ENCODE data around the gene TLK2. TPM values are rescaled to one million over a fixed set of nuclear protein-coding genes. Genes with fewer than 3 reads are reported as not detected.

TLK2 gene
- polyA plus RNA-seq, 1 donor from 2014 or later, result 63.9 TPM

GRCh38 chr17:62596662-62597061 lies 118.0 kb downstream of the TLK2 start:
- Histone ChIP-seq H3K9ac (ENCODE audit: low read length) (no peak overlapping the region), H3K27ac (ENCODE audit: low read length) (no peak overlapping the region), H3K4me3 (ENCODE audit: low read length) (no peak overlapping the region), H3F3A (ENCODE audit: insufficient read depth, low read length, poor library complexity, severe bottlenecking) (no peaks in the 10 kb centered on the region), H3K79me2 (replicated peaks; ENCODE audit: insufficient read depth, low read length) (no peaks in the 10 kb centered on the region), H3K4me2 (ENCODE audit: low read length) (no peak overlapping the region), H3K9me3 (ENCODE audit: low read length) (peaks cover 16% of the 10 kb centered on the region), H4K20me1 (ENCODE audit: insufficient read depth) (no peaks in the 10 kb centered on the region), H2AFZ (ENCODE audit: low read depth, low read length) (no peak overlapping the region), H3K36me3 (ENCODE audit: insufficient read depth, low read length) (peaks cover 20% of the 10 kb centered on the region), H3K9me2 (ENCODE audit: insufficient read depth, low read length) (no peaks in the 10 kb centered on the region), H3K27me3 (ENCODE audit: insufficient read depth, low read depth, low read length) (no peaks in the 10 kb centered on the region)
- TF ChIP-seq MXI1 (conservative IDR thresholded peaks at IDR 0.05; ENCODE audit: poor library complexity, severe bottlenecking) (no peak), EZH2 (IDR thresholded peaks at IDR 0.05; ENCODE audit: borderline replicate concordance, insufficient read depth, low read length, poor library complexity, severe bottlenecking) (no peak), SMC3 (conservative IDR thresholded peaks at IDR 0.05; ENCODE audit: poor library complexity) (no peak), EP300 (conservative IDR thresholded peaks at IDR 0.05; ENCODE audit: poor library complexity, severe bottlenecking) (no peak), REST (IDR thresholded peaks at IDR 0.05; ENCODE audit: borderline replicate concordance) (no peak), RAD21 (conservative IDR thresholded peaks at IDR 0.05) (no peak), POLR2AphosphoS5 (IDR thresholded peaks at IDR 0.05) (no peak), TAF1 (IDR thresholded peaks at IDR 0.05; ENCODE audit: low read depth) (no peak)
- TF ChIP-seq, protein P1, sequence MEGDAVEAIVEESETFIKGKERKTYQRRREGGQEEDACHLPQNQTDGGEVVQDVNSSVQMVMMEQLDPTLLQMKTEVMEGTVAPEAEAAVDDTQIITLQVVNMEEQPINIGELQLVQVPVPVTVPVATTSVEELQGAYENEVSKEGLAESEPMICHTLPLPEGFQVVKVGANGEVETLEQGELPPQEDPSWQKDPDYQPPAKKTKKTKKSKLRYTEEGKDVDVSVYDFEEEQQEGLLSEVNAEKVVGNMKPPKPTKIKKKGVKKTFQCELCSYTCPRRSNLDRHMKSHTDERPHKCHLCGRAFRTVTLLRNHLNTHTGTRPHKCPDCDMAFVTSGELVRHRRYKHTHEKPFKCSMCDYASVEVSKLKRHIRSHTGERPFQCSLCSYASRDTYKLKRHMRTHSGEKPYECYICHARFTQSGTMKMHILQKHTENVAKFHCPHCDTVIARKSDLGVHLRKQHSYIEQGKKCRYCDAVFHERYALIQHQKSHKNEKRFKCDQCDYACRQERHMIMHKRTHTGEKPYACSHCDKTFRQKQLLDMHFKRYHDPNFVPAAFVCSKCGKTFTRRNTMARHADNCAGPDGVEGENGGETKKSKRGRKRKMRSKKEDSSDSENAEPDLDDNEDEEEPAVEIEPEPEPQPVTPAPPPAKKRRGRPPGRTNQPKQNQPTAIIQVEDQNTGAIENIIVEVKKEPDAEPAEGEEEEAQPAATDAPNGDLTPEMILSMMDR (IDR thresholded peaks at IDR 0.05; ENCODE audit: poor library complexity, severe bottlenecking), result no peak

GRCh38 chr17:62597150-62597549 lies 118.5 kb downstream of the TLK2 start:
- Histone ChIP-seq H3K9me2 (ENCODE audit: insufficient read depth, low read length) (no peaks in the 10 kb centered on the region), H3K79me2 (replicated peaks; ENCODE audit: insufficient read depth, low read length) (no peaks in the 10 kb centered on the region), H2AFZ (ENCODE audit: low read depth, low read length) (no peak overlapping the region), H3K36me3 (ENCODE audit: insufficient read depth, low read length) (peaks cover 20% of the 10 kb centered on the region), H3F3A (ENCODE audit: insufficient read depth, low read length, poor library complexity, severe bottlenecking) (no peaks in the 10 kb centered on the region), H3K27ac (ENCODE audit: low read length) (no peak overlapping the region), H3K9me3 (ENCODE audit: low read length) (peaks cover 16% of the 10 kb centered on the region), H3K4me3 (ENCODE audit: low read length) (no peak overlapping the region), H3K9ac (ENCODE audit: low read length) (no peak overlapping the region), H4K20me1 (ENCODE audit: insufficient read depth) (no peaks in the 10 kb centered on the region), H3K27me3 (ENCODE audit: insufficient read depth, low read depth, low read length) (no peaks in the 10 kb centered on the region), H3K4me2 (ENCODE audit: low read length) (no peak overlapping the region)
- no peak for TF ChIP-seq TAF1 (IDR thresholded peaks at IDR 0.05; ENCODE audit: low read depth)
- no peak for TF ChIP-seq SMC3 (conservative IDR thresholded peaks at IDR 0.05; ENCODE audit: poor library complexity)
- TF ChIP-seq EZH2 (IDR thresholded peaks at IDR 0.05; ENCODE audit: borderline replicate concordance, insufficient read depth, low read length, poor library complexity, severe bottlenecking), result no peak
- TF ChIP-seq, protein P1 (IDR thresholded peaks at IDR 0.05; ENCODE audit: poor library complexity, severe bottlenecking), result no peak
- TF ChIP-seq RAD21 (conservative IDR thresholded peaks at IDR 0.05), result no peak
- TF ChIP-seq MXI1 (conservative IDR thresholded peaks at IDR 0.05; ENCODE audit: poor library complexity, severe bottlenecking), result no peak
- no peak for TF ChIP-seq EP300 (conservative IDR thresholded peaks at IDR 0.05; ENCODE audit: poor library complexity, severe bottlenecking)
- no peak for TF ChIP-seq REST (IDR thresholded peaks at IDR 0.05; ENCODE audit: borderline replicate concordance)
- TF ChIP-seq POLR2AphosphoS5 (IDR thresholded peaks at IDR 0.05), result no peak

Data from neural cell (in vitro differentiated cells).